Stimulated activated naive CD4-positive, alpha-beta T cell treated with Interleukin-2 at 50 U/mL for 16 hours (primary cell): ENCODE data around the gene CKAP2L.

ENCODE experiments used
- DNase-seq: peaks from one replicate; lab custom pipeline; 2025; lab: John Stamatoyannopoulos, UW

The CKAP2L gene

GRCh38 chr2:112792419-112792818 is 28.0 kb upstream of the CKAP2L start:
- no peak for DNase-seq

GRCh38 chr2:112791693-112792230 is 27.4 kb upstream of the CKAP2L start:
- DNase-seq, result no peak

- no peak for DNase-seq
These were observed 26.6 kb upstream of the CKAP2L start for GRCh38 chr2:112791019-112791418.

DNA sequence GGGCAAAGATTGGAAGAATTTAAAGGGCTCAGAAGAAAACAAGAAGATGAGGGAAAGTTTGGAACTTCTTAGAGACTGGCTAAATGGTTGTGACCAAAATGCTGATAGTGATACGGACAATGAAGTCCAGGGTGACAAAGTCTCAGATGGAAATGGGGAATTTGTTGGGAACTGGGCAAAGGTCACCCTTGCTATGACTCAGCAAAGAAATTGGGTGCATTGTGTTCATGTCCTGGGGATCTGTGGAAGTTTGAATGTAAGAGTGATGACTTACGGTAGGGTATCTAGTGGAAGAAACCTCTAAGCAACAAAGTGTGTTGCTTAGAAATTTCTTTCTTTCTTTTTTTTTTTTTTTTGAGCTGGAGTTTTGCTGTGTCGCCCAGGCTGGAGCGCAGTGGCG is 25.9 kb upstream of the CKAP2L start:
- DNase-seq, result no peak

- DNase-seq, result no peak
These were observed 24.8 kb upstream of the CKAP2L start for GRCh38 chr2:112789186-112789585.

DNA sequence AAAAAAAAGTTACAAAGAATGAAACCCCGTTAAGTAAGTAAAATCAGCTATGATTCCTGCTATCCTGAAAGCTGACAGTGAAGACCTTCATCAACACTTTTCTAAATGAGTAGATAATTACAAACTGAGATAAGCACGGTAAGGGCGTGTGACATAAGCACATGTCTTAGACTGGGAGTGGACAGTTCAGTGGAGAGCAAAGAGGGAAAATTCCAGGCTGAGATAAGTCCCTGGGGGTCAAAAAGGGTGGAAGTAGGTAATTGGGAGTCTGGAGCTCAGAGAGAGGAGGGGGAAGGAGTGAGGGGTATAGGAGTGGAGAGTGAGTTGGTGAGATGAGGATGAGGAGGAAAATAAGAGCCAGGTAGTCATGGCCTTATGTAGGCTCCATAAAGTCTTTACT is 24.2 kb upstream of the CKAP2L start:
- no peak for DNase-seq

- DNase-seq, result no peak
These were observed 23.5 kb upstream of the CKAP2L start for GRCh38 chr2:112787729-112788393.

- no peak for DNase-seq
These were observed 22.9 kb upstream of the CKAP2L start for GRCh38 chr2:112787294-112787693.

- peak; percentile 2 for DNase-seq
These were observed 20.1 kb upstream of the CKAP2L start, which contains the start of gene IL1A for GRCh38 chr2:112784199-112785189. Gene IL1A, minus strand, starts transcription at chr2:112784493. Its CDS starts 723 bp downstream, at chr2:112783770.

DNA sequence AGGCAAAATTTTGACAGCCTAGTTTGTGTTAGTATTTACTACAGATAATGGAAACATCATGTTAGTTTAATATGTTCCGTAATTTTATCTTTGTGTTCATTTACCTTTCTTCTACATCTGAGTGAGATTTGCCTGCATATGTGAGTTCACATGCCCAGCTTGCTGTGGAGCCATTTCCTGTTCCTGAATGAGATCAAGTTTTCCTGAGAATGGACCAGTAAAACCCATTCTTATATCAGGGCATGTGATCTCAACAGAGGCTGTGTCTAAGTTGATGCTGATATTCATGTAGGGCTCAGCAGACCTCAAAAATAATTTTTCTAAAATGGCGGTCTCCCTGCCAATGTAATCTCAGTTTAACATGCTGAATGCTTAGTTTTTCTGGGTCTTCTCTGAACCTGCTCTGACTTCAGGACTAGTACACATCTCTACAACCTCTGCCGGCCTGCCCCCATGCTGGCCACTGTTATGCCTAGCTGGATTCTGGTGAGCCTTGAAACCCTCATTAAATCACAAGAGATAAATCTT is 18.8 kb upstream of the CKAP2L start:
- DNase-seq, result no peak

DNA sequence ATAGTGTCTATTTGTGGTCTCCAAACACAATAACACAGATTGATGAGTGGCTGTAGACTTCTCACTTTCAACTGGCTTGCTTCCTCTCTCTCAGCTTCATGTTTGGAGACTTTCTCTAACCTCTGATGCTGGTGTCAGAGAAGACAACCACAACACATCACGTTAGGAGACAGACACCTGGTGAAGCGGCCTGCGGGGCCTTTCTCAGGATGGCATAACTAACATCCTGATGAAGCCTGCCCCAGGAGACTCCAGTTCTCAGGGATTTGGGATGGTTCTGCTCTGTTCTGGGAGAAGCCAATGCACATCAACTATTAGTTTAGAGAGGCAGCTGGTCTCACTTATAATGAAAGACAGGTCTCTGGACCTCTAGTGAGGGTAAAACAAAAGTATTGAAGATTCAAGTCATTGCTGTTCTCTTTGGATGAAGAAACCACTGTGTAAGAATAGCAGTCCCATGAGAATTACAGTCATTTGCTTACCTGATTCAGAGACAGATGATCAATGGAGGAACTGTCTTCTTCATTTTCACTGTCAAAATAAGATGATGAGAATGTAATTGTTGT is 17.9 kb upstream of the CKAP2L start:
- DNase-seq, result no peak

DNA sequence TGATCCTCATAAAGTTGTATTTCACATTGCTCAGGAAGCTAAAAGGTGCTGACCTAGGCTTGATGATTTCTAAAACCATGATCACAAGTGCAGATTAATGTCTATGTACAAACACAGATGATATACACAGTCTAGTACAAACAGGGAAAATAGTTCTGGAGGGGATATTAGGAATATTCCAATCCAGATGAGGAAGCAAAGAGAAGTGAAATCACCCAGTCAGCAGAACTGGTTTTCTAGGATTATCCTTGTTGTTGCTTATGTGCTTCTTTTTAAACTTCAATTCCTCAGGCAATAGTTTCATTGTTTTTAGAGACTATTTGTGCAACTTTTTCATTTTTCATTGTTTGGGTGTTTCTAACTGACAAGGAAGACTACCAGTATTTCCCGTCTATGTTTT is 15.2 kb upstream of the CKAP2L start:
- DNase-seq, result no peak

DNA sequence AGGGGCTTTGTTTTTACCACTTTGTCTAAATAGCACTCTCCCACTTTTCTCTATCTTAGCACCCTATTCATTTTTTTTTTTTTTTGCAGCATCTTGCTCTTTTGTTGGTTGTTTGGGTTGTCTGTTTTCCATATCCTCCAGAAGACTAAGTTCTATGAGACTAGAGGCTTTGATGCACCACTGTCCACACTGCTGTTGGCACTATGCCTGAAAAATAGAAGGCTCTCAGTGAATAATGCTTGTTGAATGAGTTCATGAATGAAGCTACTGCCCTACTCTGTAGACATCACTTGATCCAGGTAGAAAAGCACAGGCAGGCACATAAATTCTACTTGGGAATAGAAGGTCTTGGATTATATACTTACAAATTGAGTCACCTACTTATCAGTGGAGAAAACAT is 12.6 kb upstream of the CKAP2L start:
- DNase-seq, result no peak

GRCh38 chr2:112776113-112776512 is 11.7 kb upstream of the CKAP2L start:
- no peak for DNase-seq

DNA sequence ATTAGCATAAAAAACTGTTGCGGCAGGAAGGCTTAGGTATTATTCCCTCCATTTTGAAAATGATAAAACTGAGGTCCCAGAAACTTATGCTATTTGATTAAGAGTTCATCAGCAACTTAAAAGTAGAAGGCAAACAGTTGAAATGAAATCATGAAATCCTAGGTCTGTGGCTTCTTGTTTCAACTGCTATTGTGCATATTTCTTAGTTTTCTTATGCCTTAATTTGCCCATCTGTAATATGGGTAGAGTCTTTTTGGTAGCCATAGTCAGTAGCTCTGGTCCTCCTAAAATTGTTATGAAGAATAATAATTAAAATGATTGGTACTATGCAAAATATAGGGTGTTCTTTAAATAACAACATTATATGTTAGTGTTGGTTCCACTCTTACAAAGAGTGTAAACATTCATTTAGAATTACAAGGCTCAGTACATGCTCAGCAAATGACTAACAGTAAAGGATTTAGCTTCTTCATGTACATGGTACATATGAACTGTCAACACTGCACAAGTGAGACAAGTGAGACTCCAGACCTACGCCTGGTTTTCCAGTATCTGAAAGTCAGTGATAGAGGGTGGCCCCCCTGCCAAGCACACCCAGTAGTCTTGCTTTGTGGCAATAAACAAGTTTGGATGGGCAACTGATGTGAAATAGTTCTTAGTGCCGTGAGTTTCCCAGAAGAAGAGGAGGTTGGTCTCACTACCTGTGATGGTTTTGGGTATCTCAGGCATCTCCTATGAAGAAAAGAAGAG is 10.3 kb upstream of the CKAP2L start:
- DNase-seq, result no peak

- DNase-seq, result no peak
These were observed 9.1 kb upstream of the CKAP2L start for GRCh38 chr2:112773556-112773955.

GRCh38 chr2:112772911-112773475 is 8.6 kb upstream of the CKAP2L start:
- no peak for DNase-seq

- no peak for DNase-seq
These were observed 7.9 kb upstream of the CKAP2L start for GRCh38 chr2:112772322-112772721.

DNA sequence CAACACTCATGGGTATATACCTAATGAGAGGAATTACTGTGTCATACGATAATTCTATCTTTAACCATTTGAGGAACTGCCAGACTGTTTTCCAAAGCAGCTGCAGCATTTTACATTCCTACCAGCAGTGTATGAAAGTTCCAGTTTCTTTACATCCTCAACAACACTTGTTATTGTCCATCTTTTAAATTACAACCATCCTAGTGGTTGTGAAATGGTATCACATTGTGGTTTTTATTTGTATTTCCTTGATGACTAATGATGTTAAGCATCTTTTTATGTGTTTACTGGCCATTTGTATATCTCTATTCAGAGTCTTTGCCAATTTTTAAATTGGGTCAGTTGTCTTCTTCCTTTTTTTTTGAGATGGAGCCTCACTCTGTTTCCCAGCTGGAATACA is 4.0 kb upstream of the CKAP2L start:
- DNase-seq, result no peak

DNA sequence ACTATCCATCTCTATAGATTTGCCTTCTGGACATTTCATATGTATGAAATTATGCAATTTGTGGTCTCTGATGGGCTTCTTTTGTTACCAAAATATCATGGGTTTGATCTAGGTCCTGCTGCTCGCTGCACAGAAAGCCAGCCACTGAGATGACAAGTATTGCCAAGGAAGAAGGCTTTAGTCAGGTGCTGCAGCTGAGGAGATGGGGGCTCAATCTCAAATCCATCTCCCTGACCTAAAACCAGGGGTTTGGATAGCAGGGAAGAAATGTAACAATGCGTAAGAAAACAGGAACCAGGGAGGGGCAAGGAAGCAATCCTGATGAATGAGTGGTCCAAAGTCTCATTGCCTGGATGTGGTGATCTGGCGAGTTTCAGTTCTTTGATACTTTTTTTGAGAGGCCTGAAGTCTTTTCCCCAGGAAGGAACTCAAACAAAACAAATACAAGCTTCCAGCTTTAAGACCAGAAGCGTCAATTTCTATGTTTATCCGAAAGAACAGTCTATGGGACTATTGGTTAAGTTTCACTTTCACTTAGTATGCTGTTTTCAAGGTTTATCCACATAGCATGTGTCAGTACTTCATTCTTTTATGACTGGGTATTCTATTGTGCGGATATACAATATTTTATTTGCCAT is 3.4 kb upstream of the CKAP2L start:
- DNase-seq, result no peak

DNA sequence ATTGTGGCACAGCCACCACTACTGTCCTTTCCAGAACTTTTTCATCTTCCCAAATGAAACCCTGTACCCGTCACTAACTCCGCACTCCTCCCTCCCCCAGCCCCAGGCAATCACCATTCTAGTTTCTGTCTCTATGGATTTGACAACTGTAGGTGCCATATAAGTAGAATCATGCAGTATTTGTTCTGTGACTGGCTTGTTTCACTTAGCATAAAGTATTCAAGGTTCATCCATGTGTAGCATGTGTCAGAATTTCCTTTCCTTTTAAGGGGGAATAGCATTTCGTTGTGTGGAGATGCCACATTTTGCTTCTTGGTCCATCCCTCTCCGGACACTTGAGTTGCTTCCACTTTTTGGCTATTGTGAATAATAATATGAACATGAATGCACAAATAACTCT is 842 bp upstream of the CKAP2L start:
- DNase-seq, result no peak
